K562 (cell line): ENCODE measurements around the gene GLB1L. TPM values are rescaled to one million over a fixed set of nuclear protein-coding genes. Genes with fewer than 3 reads are reported as not detected.

Experiments
- DACH1 ChIP-seq: fragments of 450-650 bp; IDR thresholded peaks from 2 replicates; pipeline ENCODE4 v1.6.1; 2018; ENCODE audit not compliant: partially characterized antibody
- MCM3 ChIP-seq: fragments of 450-650 bp; IDR thresholded peaks from 2 replicates; pipeline ENCODE4 v1.6.1; 2016
- polyA plus RNA-seq, 8 experiments: library from polyadenylated mRNA; depleted of rRNA in 4 of 8; stranded (reverse) in 5 of 8; unstranded in 3 of 8; fragments of >200 nt; fragmentation: Nextera tagmentation in 2 of 8; fragmentation: Illumina TruSeq in 1 of 8; extraction: Ambion mirVana in 2 of 8; extraction: Trizol in 1 of 8; gene quantifications; 2 replicates each; pipeline versions ENCODE4 v1.2.1 to v1.2.3, GENCODE V29; 2011 to 2014; ENCODE audit warnings: inconsistent platforms in 1 of 8, missing spikeins in 1 of 8
- total RNA-seq, 7 experiments: library from RNA; depleted of rRNA in 6 of 7; stranded (reverse); fragments of >200 nt in 6 of 7; fragmentation: Illumina TruSeq in 2 of 7; extraction: Trizol in 2 of 7; gene quantifications; 2 replicates each; pipeline versions ENCODE4 v1.2.1 to v1.2.3, GENCODE V29; 2011 to 2021; ENCODE audit warnings: low replicate concordance in 1 of 7
- TF ChIP-seq, protein P1 (sequence below): fragments of 450-650 bp; IDR thresholded peaks from 2 replicates; pipeline ENCODE4 v1.6.1; 2016; ENCODE audit warnings: mild to moderate bottlenecking, moderate library complexity
- TF ChIP-seq, protein P2 (sequence below), 2 experiments: fragments of 450-650 bp; IDR thresholded peaks; 2 replicates each; pipeline ENCODE4 v1.6.1; 2018; ENCODE audit warnings: mild to moderate bottlenecking in 2 of 2, low read depth in 1 of 2; ENCODE audit not compliant: partially characterized antibody in 2 of 2
- TF ChIP-seq, protein P3 (sequence below): fragments of 250-450 bp; sonication (Bioruptor Pico); IDR thresholded peaks from 2 replicates; pipeline ENCODE4 v1.5.0; 2022; ENCODE audit warnings: mild to moderate bottlenecking
- TF ChIP-seq, protein P4 (sequence below): fragments of 250-450 bp; sonication (Bioruptor Pico); IDR thresholded peaks from 2 replicates; pipeline ENCODE4 v1.8.0; 2022; ENCODE audit warnings: inconsistent platforms

Gene GLB1L
- total and polyA plus RNA-seq, 9 of the 15 experiments (the other 6 are each of a cell fraction or from before 2014, with no cell fraction given), result 0.42 to 2.9 (median 2.5) TPM

DNA sequence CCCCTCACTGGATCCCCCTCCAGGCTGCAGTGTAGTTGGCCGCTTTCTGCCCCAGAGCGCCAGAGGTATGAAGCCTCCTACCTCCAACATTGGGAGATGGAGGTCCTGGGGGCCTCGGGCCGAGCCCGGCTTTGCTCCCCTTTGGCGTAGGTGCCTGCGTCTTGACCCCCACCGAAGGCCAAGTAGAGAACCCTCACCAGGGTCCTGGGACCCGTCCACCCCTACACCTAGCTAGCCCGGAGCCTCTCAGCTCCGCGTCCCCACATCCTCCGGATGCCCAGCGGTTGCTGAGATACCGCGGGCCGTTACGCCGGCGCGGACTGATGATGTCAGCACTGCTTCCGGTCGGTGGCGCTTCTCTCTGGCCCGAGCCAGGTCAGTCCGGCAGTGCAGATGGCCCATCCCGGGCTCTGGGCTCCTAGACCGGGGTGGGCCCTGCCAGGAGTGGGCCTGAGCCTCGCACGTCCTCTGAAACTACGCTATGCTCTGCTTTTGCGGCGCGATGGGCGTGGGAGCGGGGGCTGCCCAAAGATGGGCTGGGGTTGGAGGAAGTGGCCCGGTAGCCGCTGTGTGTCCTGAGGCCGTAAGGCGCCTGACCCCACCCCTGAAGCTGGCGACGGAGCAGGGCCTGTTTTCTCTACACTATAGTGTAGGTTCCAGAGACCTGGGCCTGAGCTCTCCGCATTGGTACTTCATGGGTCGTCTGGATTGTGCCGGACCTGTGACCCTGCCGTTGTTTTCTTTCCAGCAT is at the start of gene GLB1L, which contains the start of gene STK16 (continued):
- TF ChIP-seq, protein P1, sequence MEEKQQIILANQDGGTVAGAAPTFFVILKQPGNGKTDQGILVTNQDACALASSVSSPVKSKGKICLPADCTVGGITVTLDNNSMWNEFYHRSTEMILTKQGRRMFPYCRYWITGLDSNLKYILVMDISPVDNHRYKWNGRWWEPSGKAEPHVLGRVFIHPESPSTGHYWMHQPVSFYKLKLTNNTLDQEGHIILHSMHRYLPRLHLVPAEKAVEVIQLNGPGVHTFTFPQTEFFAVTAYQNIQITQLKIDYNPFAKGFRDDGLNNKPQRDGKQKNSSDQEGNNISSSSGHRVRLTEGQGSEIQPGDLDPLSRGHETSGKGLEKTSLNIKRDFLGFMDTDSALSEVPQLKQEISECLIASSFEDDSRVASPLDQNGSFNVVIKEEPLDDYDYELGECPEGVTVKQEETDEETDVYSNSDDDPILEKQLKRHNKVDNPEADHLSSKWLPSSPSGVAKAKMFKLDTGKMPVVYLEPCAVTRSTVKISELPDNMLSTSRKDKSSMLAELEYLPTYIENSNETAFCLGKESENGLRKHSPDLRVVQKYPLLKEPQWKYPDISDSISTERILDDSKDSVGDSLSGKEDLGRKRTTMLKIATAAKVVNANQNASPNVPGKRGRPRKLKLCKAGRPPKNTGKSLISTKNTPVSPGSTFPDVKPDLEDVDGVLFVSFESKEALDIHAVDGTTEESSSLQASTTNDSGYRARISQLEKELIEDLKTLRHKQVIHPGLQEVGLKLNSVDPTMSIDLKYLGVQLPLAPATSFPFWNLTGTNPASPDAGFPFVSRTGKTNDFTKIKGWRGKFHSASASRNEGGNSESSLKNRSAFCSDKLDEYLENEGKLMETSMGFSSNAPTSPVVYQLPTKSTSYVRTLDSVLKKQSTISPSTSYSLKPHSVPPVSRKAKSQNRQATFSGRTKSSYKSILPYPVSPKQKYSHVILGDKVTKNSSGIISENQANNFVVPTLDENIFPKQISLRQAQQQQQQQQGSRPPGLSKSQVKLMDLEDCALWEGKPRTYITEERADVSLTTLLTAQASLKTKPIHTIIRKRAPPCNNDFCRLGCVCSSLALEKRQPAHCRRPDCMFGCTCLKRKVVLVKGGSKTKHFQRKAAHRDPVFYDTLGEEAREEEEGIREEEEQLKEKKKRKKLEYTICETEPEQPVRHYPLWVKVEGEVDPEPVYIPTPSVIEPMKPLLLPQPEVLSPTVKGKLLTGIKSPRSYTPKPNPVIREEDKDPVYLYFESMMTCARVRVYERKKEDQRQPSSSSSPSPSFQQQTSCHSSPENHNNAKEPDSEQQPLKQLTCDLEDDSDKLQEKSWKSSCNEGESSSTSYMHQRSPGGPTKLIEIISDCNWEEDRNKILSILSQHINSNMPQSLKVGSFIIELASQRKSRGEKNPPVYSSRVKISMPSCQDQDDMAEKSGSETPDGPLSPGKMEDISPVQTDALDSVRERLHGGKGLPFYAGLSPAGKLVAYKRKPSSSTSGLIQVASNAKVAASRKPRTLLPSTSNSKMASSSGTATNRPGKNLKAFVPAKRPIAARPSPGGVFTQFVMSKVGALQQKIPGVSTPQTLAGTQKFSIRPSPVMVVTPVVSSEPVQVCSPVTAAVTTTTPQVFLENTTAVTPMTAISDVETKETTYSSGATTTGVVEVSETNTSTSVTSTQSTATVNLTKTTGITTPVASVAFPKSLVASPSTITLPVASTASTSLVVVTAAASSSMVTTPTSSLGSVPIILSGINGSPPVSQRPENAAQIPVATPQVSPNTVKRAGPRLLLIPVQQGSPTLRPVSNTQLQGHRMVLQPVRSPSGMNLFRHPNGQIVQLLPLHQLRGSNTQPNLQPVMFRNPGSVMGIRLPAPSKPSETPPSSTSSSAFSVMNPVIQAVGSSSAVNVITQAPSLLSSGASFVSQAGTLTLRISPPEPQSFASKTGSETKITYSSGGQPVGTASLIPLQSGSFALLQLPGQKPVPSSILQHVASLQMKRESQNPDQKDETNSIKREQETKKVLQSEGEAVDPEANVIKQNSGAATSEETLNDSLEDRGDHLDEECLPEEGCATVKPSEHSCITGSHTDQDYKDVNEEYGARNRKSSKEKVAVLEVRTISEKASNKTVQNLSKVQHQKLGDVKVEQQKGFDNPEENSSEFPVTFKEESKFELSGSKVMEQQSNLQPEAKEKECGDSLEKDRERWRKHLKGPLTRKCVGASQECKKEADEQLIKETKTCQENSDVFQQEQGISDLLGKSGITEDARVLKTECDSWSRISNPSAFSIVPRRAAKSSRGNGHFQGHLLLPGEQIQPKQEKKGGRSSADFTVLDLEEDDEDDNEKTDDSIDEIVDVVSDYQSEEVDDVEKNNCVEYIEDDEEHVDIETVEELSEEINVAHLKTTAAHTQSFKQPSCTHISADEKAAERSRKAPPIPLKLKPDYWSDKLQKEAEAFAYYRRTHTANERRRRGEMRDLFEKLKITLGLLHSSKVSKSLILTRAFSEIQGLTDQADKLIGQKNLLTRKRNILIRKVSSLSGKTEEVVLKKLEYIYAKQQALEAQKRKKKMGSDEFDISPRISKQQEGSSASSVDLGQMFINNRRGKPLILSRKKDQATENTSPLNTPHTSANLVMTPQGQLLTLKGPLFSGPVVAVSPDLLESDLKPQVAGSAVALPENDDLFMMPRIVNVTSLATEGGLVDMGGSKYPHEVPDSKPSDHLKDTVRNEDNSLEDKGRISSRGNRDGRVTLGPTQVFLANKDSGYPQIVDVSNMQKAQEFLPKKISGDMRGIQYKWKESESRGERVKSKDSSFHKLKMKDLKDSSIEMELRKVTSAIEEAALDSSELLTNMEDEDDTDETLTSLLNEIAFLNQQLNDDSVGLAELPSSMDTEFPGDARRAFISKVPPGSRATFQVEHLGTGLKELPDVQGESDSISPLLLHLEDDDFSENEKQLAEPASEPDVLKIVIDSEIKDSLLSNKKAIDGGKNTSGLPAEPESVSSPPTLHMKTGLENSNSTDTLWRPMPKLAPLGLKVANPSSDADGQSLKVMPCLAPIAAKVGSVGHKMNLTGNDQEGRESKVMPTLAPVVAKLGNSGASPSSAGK, result no peak; the same call in 1 of the 2 replicates
- TF ChIP-seq, protein P2, sequence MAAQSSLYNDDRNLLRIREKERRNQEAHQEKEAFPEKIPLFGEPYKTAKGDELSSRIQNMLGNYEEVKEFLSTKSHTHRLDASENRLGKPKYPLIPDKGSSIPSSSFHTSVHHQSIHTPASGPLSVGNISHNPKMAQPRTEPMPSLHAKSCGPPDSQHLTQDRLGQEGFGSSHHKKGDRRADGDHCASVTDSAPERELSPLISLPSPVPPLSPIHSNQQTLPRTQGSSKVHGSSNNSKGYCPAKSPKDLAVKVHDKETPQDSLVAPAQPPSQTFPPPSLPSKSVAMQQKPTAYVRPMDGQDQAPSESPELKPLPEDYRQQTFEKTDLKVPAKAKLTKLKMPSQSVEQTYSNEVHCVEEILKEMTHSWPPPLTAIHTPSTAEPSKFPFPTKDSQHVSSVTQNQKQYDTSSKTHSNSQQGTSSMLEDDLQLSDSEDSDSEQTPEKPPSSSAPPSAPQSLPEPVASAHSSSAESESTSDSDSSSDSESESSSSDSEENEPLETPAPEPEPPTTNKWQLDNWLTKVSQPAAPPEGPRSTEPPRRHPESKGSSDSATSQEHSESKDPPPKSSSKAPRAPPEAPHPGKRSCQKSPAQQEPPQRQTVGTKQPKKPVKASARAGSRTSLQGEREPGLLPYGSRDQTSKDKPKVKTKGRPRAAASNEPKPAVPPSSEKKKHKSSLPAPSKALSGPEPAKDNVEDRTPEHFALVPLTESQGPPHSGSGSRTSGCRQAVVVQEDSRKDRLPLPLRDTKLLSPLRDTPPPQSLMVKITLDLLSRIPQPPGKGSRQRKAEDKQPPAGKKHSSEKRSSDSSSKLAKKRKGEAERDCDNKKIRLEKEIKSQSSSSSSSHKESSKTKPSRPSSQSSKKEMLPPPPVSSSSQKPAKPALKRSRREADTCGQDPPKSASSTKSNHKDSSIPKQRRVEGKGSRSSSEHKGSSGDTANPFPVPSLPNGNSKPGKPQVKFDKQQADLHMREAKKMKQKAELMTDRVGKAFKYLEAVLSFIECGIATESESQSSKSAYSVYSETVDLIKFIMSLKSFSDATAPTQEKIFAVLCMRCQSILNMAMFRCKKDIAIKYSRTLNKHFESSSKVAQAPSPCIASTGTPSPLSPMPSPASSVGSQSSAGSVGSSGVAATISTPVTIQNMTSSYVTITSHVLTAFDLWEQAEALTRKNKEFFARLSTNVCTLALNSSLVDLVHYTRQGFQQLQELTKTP (IDR thresholded peaks at IDR 0.05; ENCODE audit: low read depth in 1 of 2, partially characterized antibody in 2 of 2), result no peak
- TF ChIP-seq, protein P3, sequence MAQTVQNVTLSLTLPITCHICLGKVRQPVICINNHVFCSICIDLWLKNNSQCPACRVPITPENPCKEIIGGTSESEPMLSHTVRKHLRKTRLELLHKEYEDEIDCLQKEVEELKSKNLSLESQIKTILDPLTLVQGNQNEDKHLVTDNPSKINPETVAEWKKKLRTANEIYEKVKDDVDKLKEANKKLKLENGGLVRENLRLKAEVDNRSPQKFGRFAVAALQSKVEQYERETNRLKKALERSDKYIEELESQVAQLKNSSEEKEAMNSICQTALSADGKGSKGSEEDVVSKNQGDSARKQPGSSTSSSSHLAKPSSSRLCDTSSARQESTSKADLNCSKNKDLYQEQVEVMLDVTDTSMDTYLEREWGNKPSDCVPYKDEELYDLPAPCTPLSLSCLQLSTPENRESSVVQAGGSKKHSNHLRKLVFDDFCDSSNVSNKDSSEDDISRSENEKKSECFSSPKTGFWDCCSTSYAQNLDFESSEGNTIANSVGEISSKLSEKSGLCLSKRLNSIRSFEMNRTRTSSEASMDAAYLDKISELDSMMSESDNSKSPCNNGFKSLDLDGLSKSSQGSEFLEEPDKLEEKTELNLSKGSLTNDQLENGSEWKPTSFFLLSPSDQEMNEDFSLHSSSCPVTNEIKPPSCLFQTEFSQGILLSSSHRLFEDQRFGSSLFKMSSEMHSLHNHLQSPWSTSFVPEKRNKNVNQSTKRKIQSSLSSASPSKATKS (CRISPR knock-in tag), result no peak
- no peak for TF ChIP-seq MCM3
- no peak for TF ChIP-seq DACH1
- TF ChIP-seq, protein P4, sequence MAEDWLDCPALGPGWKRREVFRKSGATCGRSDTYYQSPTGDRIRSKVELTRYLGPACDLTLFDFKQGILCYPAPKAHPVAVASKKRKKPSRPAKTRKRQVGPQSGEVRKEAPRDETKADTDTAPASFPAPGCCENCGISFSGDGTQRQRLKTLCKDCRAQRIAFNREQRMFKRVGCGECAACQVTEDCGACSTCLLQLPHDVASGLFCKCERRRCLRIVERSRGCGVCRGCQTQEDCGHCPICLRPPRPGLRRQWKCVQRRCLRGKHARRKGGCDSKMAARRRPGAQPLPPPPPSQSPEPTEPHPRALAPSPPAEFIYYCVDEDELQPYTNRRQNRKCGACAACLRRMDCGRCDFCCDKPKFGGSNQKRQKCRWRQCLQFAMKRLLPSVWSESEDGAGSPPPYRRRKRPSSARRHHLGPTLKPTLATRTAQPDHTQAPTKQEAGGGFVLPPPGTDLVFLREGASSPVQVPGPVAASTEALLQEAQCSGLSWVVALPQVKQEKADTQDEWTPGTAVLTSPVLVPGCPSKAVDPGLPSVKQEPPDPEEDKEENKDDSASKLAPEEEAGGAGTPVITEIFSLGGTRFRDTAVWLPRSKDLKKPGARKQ (CRISPR knock-in tag), result no peak
